Measurements from ENCODE around the gene STXBP6.
"Not testable (repeated sequence)": the region's sequence is repeated elsewhere in the genome, so short reads cannot be mapped to it uniquely, and the experiment has no call there.

Gene STXBP6

DNA sequence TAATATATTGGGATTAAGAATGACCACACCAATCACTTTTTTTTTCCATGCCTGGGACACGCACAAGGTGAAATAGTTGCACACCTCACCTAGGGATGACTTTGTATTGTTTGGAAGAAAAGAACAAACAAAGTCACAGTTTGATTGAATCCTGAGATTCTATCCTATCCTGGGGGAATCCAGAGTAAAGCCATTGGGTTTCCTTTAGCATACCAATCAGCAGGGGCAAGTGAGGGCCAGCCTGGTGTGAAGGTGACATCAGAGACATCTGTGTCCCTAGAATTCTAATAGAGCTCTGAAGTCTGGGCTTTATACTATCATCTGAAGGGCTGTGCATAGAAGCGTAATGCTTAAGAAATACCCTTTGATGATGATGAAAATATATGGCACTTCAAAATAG is 199.9 kb downstream of the STXBP6 start:
- no peak for DNase-seq

DNA sequence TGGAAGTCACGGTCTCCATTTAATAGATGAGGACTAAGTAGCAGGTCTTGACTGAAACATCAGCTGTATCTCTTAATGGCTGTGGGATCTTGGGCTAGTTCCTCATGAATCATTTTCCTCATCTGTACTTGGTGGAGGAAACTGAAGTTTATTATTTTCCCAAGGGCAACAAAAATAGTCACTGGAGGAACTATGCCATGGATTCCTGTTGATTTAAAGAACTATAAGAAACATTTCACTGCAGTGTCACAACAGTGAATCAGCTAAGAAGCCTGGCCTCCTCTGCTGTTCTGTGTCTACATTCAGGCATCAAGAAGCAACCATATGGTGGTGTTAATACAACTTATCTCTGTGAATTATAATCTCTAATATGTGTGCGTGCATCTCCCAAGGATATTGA is 200.5 kb downstream of the STXBP6 start:
- no peak for DNase-seq

DNA sequence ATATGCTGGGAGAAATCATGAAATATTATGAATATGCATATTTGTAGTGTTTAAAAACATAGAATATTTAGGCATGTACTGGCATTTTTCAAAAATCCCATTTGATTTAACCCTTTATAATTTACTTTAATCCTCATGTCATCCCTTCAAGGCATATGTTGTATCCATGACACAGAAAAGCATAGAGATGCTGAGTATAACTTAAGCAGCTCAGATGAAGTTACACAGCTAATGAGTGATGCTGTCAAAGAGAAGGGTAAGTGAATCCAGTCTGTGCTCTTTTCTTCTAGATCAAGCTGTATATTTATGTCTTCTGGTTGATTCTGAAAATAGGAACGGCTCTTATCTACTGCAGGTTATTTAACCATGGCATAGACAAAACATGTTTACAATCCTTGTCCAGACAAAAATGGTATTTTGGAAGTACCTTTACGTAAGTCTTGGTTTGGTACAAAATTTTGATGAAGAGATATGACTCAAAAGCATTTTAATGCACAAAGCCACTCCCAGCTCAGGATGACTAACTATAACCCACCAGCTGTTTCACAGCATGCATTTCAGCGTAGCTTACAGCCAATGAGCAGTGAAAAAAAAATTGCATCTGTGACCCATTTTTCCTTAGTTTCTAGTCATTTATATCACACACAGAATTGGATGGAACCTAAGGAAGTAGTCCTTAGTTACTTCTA is 201.7 kb downstream of the STXBP6 start:
- no peak for DNase-seq

GRCh38 chr14:24847568-24848095 is 202.3 kb downstream of the STXBP6 start:
- no peak for DNase-seq

DNA sequence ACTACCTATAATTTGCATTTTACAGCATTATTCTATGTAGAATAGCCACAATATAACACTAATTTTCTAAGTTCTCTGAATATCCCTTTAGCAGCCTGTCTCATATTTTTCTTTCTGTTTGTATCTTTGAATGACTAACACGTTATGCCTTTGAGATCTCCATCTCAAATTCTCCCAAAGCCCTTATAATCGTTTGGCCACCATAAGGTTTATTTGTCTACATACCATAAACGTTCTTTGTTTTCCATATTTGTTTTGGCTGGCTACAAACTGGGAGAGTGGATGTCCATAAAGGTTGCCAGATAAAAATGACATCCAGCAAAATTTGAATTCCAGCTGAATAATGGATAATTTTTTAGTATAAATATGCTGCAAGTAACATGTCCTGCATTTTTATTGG is 203.7 kb downstream of the STXBP6 start:
- DNase-seq, result no peak

DNA sequence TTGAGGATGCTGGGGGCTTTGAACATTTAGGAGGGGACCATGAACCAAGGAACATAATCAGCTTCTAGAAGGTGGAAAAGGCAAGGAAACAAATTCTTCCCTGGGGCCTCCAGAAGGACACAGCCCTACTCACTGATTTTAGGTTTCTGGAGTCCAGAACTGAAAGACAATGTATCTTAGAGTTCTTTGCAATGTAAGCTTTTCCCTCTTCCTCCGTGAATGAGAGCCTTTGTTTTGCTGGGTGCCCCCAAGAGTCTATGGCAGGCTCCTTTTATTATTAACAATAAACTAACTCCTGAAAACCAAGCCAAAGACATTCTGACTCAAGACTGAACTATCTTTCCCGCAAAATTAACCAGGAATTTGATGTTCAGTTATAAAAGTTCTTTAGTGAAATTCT is 204.1 kb downstream of the STXBP6 start:
- no peak for DNase-seq

DNA sequence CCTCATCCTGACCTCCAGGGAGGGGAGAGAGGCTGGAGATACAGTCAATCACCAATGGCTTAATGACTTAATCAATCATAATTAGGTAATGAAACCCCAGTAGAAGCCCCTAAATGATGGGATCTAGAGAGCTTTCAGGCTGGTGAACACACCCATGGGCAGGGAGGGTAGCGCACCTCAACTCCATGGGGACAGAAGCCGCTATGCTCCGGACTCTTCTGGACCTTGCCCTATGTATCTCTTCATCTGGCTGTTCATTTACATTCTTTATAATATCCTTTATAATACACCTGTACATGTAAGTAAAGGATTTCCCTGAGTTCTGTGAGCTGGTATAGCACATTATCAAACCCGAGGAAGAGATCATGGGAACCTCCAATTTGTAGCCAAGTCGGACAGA is 205.9 kb downstream of the STXBP6 start:
- DNase-seq, result no peak

DNA sequence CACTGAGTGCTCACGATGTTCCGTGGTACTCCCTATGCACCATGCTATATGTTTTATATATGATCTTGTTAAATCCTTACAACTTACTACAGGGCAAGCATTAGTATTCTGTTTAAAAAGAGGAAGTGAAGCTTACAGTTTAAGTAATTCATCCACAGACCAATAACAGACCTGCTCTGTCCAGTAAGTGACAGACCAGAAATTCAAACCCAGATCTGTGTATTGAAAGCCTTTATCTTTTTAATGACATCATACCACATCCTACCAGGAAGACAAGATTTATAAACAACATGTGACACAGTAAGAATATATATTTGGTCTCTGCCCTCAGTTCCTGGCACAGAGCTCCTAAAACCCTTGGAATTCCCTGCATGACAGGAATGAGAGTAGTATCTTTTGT is 206.5 kb downstream of the STXBP6 start:
- no peak for DNase-seq

- no peak for DNase-seq
Measured at GRCh38 chr14:24840204-24840893, 209.6 kb downstream of the STXBP6 start.

DNA sequence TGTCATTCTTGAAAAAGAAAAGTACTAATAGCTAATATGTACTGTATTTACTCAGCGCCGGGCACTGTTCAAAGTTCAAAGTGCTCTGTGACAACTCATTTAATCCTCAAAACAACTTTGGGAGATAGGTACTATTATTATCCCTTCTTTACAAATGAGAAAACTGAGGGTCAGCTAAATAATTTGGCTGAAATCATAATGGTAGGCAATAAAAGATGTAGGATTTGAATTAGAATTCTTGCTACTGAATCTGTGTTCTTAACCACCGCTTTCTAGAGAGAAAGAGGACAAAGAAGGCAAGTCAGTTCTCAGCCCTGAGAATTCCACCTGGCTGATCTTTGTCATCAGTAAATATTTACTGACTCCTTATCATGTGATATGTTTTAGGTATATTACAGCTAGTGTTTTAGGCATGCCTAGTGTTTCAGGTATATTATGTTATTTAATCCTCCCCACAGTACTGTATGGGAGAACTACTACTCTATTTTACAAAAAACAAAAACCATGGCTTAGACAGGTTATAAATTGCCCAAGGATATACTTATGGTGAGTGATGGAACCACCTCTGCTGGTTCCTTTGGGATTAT is 210.2 kb downstream of the STXBP6 start:
- DNase-seq, result no peak

GRCh38 chr14:24838945-24839616 is 210.9 kb downstream of the STXBP6 start:
- DNase-seq, result peak; percentile 1

GRCh38 chr14:24837280-24838046 is 212.5 kb downstream of the STXBP6 start:
- DNase-seq, result no peak

DNA sequence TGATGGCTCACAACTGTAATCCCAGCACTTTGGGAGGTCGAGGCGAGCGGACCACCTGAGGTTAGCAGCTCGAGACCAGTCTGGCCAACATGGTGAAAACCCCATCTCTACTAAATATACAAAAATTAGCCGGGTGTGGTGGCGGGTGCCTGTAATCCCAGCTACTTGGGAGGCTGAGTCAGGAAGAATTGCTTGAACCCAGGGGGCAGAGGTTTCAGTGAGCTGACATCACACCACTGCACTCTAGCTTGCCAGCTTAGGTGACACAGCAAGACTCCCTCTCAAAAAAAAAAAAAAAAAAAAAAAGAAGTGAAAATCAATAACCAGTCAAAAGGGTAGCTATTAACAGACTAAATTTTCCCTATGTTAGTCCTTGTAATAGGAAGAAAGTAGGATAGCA is 213.6 kb downstream of the STXBP6 start:
- DNase-seq, result not testable (repeated sequence)

DNA sequence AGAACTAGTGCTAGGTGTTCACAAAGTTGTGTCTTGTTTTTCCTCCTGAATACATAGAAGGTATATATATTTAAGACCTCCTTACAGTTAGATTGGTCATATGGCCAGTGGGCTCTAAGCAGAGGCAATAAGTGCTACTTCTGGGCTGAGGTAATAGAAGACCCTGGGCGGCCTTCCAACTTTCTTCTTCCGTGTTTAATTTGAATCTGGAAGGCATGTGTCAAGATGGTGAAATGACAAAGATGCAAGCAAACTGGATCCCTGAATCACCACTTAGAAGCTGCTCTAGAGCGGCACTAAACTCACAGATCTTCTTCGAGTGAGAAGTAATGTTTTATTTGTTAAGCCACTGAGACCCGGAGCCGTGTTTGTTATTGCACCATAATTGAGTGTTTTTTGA is 215.0 kb downstream of the STXBP6 start:
- DNase-seq, result no peak

DNA sequence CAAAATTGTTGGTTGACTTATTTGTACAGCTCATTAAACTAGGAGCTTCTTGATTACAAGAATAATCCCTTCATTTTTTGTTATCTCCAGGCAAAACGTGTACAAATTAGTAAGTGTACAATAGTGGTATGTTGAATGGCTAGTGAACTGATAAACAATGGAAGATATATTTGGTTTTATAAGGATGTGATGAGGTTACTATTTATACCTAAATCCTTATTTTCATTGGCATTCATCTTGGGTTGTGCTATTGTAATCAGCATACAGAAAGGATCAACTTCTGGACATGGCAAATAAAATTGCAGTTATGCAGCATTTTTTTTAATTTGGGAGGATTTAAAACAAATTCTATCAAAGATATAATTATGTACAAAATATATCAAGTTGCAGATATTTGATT is 216.6 kb downstream of the STXBP6 start:
- no peak for DNase-seq

DNA sequence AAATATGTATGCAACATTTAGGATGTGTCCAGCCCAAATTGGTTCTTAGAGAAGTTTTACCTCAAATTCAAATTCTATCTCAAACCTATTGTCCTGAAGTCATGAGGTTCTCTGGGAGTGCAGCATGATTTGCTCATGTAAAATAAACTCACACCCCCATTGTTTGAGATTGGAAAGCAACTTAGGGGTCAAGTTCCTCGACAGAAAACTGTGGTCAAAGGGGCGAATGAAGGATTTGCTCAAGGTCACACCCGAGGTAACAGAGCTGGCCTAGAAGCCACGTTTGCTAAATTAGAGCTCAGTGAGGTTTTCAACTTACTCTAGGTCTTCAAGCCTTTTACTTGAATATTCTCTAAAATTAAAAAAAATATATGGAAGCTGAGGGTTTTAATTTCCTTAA is 218.3 kb downstream of the STXBP6 start:
- DNase-seq, result no peak

- no peak for DNase-seq
Measured at GRCh38 chr14:24829862-24830261, 220.1 kb downstream of the STXBP6 start.

DNA sequence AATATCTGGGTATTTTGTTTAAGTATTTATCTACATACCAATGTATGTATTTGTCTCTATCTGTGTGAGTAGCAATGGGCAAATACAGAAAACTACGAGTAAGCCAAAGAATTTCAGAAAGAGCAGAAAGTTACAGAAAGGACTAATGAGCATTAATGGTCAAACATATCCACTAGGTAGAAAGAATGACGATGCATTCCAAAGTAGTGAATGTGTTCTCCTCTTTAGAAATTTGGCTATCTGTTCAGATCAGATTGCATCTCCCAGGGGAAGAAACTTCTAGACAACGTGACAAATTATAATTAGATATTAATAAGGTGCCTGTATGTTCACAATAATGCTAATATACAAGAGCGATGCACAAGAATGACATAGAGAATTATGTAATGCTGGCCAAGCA is 221.5 kb downstream of the STXBP6 start:
- DNase-seq, result no peak

GRCh38 chr14:24826390-24826789 is 223.6 kb downstream of the STXBP6 start:
- no peak for DNase-seq

GRCh38 chr14:24820616-24821015 is 229.3 kb downstream of the STXBP6 start:
- no peak for DNase-seq

GRCh38 chr14:24818823-24819341 is 231.1 kb downstream of the STXBP6 start:
- no peak for DNase-seq

DNA sequence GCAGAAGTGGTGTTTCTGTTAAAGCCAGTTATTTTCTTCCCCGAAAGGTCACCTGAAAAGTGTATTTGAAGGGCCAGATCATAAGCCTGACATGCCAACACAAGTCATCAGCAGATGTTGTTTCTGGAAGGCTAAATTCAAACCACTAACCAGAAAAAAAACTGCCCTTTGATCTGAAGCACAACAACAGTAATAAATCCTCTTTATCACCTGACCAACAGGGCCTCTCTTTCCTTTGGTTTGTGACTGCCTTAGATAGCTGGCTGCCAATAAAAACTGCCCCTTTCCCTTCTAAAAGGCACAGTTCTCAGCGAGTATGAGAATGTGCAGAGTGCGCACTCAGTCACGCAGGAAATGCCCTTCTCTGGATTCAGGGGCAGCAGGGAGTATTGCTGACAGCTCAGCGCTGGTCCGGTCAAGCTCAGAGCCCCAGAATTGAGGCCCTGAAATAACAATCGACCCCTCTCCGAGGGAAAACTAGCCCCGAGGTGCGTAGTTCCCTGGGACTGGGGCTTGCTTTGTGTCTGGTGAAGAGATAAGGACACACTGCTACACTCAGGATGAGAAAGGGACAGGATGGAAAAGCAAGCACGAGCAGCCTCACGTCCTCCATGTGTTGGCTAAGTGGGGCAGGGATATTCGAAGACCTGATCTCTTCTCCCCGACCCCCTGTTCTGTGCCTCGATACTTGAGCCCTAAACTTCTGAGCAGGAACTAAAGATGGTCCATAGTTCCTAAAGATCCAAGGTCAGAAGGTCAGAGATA is 231.7 kb downstream of the STXBP6 start:
- no peak for DNase-seq
